DOHH2 (cell line): Measurements from ENCODE around the gene DAZAP1.

ENCODE experiments used
- CTCF ChIP-seq: fragments of 200-600 bp; sonication (generic); IDR thresholded peaks from one replicate; pipeline ENCODE4 v1.5.1; 2014; ENCODE audit warnings: antibody characterized with exemption, mild to moderate bottlenecking, low read depth, low read length; ENCODE audit not compliant: poor library complexity, severe bottlenecking
- EZH2phosphoT487 ChIP-seq: fragments of 200-600 bp; sonication (generic); IDR thresholded peaks from 2 replicates; pipeline ENCODE4 v1.6.1; 2017; ENCODE audit warnings: borderline replicate concordance, mild to moderate bottlenecking, antibody characterized with exemption, low read length, moderate library complexity, mixed read lengths

GRCh38 chr19:1449467-1450442 is 42.4 kb downstream of the DAZAP1 start, which contains the start of gene APC2:
- no peak for TF ChIP-seq CTCF
- no peak for TF ChIP-seq EZH2phosphoT487
